GM19193 (cell line): ENCODE measurements around the gene CRYBG1.

ENCODE experiments used
- POLR2A ChIP-seq: IDR thresholded peaks from 4 replicates; pipeline ENCODE4 v1.6.1; 2011; ENCODE audit not compliant: insufficient read depth, insufficient read length; ENCODE audit errors: extremely low read depth

Gene CRYBG1

GRCh38 chr6:106397431-106397830, 36.9 kb downstream of the CRYBG1 start:
- TF ChIP-seq POLR2A, result no peak

GRCh38 chr6:106398621-106399020, 38.1 kb downstream of the CRYBG1 start:
- TF ChIP-seq POLR2A, result no peak

GRCh38 chr6:106411056-106411455, 50.5 kb downstream of the CRYBG1 start:
- TF ChIP-seq POLR2A, result no peak

DNA sequence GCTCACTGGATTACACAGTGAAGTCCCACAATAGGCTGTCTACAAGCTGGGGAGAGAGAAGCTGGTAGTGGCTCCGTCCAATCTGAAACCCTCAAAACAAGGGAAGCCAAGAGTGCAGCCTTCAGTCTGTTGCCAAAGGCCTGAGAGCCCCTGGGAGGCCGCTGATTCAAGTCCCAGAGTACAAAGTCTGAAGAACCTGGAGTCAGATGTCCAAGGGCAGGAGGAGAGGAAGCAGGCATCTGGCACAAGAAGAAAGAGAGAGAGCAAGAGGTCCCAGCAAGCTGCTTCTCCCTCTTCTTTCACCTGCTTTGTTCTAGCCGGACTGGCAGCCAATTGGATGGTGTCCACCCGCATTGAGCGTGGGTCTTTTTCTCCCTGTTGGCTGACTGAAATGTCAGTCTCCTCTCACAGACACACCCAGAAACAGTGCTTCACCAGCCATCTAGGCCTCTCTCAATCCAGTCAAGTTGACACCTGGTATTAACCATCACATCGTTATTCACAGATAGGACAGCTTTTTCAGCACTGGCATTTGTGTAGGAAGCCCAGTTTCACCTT, 51.2 kb downstream of the CRYBG1 start:
- no peak for TF ChIP-seq POLR2A

- no peak for TF ChIP-seq POLR2A
Measured at GRCh38 chr6:106413016-106413415, 52.5 kb downstream of the CRYBG1 start.

GRCh38 chr6:106413722-106414121, 53.2 kb downstream of the CRYBG1 start:
- TF ChIP-seq POLR2A, result no peak

DNA sequence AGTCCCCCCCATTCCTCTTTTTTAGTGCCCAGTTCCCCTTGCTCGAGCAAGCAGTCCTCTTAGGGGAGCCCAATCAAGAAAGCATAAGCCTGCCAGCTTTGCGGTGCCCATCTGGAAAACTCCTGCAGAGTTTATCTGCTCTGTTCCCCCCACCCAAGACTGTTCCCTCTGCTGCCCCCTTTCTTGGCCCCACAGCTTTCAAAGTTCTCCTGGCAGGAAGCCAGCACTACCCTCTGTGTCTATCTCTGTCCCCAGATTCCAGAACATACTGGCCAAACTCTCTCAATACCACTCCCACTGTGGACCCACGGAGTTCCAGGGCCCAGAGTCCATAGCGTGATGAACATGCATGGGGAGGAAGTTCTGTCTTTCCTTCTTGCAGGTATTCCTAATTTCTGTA, 55.4 kb downstream of the CRYBG1 start:
- no peak for TF ChIP-seq POLR2A

- no peak for TF ChIP-seq POLR2A
Measured at GRCh38 chr6:106417572-106418147, 57.1 kb downstream of the CRYBG1 start.

DNA sequence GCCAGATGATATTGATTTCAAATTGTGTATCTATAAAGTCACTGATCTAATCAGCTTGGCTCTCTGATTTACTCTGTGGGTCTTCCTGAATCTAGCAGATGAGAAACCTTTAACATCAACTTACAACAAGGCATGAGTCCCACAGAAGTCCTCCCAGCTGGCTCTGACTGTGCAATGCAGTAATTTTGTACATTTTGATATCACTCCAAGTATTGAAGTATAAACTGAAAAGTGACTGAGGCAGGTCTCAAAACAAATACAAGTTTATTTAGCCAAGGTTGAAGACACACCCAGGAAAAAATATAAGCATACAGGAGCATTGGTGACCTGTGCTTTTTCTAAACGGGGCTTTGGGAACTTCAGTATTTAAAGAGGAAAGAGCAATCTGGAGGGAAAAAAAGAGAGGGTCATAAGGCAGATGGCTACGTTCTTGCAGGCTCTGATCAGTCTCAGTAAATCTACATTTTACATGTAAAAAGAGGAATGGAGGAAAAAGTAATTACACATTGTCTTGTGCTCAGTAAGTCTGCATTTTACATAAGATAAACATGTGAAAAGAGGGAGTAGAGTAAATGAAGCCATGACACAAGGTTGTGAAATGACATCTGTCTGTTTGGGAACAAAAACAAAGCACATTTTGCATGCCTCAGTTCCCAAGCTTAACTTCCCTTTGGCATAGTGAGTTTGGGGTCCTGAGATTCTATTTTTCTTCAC, 59.5 kb downstream of the CRYBG1 start:
- TF ChIP-seq POLR2A, result no peak

DNA sequence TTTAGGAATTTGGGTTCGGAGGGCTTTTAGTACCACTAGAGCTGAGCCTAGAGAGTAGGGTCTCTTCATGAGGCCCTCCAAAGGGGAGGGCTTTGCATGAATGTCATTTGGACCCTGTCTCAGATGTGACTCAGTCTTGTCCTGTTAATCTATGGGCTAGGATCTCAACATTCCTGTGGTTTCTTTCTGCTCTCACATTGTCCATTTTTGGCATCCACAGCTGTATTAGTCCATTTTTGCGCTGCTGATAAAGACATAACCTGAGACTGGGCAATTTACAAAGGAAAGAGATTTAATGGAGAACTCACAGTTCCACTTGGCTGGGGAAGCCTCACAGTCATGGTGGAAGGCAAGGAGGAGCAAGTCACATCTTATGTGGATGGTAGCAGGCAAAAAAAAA, 61.0 kb downstream of the CRYBG1 start:
- no peak for TF ChIP-seq POLR2A

DNA sequence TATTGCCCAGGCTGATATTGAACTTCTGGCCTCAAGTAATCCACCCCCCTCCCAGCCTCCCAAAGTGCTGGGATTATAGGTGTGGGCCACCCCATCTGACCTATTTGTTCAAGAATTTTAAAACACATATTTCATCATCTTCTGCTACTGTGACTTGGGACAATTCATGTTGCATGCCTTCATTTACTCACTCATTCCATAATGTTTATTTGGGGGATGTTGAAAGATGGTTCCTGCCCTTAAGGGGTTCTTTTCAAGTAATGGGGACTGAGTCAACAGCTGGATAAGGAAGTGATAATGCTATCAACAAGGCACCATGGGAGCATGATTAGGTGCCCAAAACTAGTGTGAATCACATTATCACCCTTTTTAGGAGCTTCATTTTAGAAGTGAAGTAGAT, 62.0 kb downstream of the CRYBG1 start:
- no peak for TF ChIP-seq POLR2A

- no peak for TF ChIP-seq POLR2A
Measured at GRCh38 chr6:106425382-106425781, 64.9 kb downstream of the CRYBG1 start.

- no peak for TF ChIP-seq POLR2A
Measured at GRCh38 chr6:106426250-106426970, 65.9 kb downstream of the CRYBG1 start.

DNA sequence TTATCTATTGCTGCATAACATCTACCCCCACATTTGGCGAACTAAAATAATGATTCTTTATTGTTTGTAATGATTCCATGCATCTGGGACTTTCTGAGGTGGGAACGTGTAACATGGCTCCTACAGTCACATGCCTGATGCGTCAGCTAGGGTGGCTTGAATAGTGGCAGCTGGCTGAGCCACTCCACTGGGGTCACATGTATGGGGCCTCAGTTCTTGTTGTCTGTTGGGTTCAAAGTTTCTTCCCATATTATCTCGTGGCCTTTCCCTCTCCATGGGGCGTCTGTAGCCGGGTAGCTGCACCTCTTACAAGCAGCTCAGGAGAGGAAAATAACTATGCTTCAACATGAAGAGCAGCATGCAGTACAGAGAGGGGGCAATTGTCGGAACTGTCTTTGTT, 69.9 kb downstream of the CRYBG1 start:
- TF ChIP-seq POLR2A, result no peak

DNA sequence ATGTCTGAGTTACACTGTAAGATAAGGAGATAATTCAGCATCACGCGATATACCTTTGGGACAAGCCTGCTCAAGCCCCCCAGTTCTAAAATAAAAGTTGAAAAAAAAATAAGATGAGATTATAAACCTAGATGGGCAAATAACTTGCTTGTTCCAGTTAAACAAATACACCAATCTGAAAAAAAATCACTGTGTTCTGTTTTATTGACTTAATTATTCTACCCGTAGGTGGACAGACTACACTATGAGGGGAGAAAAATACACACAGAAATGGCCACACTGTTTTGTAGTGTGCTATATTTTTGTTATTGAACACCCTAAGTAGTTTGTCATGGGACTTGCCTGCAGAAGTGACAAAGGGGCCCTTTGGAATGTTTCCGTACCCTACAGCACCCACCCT, 70.9 kb downstream of the CRYBG1 start:
- TF ChIP-seq POLR2A, result no peak

- no peak for TF ChIP-seq POLR2A
Measured at GRCh38 chr6:106431972-106432371, 71.5 kb downstream of the CRYBG1 start.
